ENCODE data around the gene SCYL3.
"Not testable (repeated sequence)": the region's sequence is repeated elsewhere in the genome, so short reads cannot be mapped to it uniquely, and the experiment has no call there.

The SCYL3 gene

GRCh38 chr1:169821500-169821899 is 72.2 kb downstream of the SCYL3 start:
- no peak for TF ChIP-seq CTBP1 (IDR thresholded peaks at IDR 0.05; ENCODE audit: borderline replicate concordance)
- no peak for TF ChIP-seq BHLHE40 (IDR thresholded peaks at IDR 0.05; ENCODE audit: borderline replicate concordance)
- TF ChIP-seq NFRKB (IDR thresholded peaks at IDR 0.05), result no peak
- TF ChIP-seq FOXM1 (IDR thresholded peaks at IDR 0.05; ENCODE audit: borderline replicate concordance), result no peak
- TF ChIP-seq L3MBTL2 (conservative IDR thresholded peaks at IDR 0.05), result no peak
- no peak for TF ChIP-seq ARNT (IDR thresholded peaks at IDR 0.05)
- no peak for TF ChIP-seq TARDBP (IDR thresholded peaks at IDR 0.05)
- no peak for TF ChIP-seq ZNF384 (IDR thresholded peaks at IDR 0.05)
- TF ChIP-seq HDGF (IDR thresholded peaks at IDR 0.05; ENCODE audit: borderline replicate concordance), result no peak
- ChIA-PET CTCF (no interaction called here), POLR2A (no interaction called here)
- no peak for DNase-seq (ENCODE audit: extremely low spot score)

GRCh38 chr1:169816617-169817016 is 77.1 kb downstream of the SCYL3 start:
- no peak for TF ChIP-seq BHLHE40 (IDR thresholded peaks at IDR 0.05; ENCODE audit: borderline replicate concordance)
- no peak for TF ChIP-seq LEF1 (IDR thresholded peaks at IDR 0.05; ENCODE audit: borderline replicate concordance)
- no peak for TF ChIP-seq HDGF (IDR thresholded peaks at IDR 0.05; ENCODE audit: borderline replicate concordance)
- TF ChIP-seq FOXK2 (IDR thresholded peaks at IDR 0.05), result no peak
- no peak for TF ChIP-seq TARDBP (IDR thresholded peaks at IDR 0.05)
- no peak for TF ChIP-seq ARNT (IDR thresholded peaks at IDR 0.05)
- POLR2A ChIA-PET, result no interaction called here
- CTCF ChIA-PET, result no interaction called here

GRCh38 chr1:169814265-169814664 is 79.4 kb downstream of the SCYL3 start:
- POLR2A ChIA-PET, result no interaction called here
- no peak for TF ChIP-seq ZNF384 (IDR thresholded peaks at IDR 0.05)
- TF ChIP-seq SP1 (IDR thresholded peaks at IDR 0.05), result no peak
- TF ChIP-seq FOXM1 (IDR thresholded peaks at IDR 0.05; ENCODE audit: borderline replicate concordance), result no peak
- TF ChIP-seq LEF1 (IDR thresholded peaks at IDR 0.05; ENCODE audit: borderline replicate concordance), result no peak
- TF ChIP-seq FOXA1 (IDR thresholded peaks at IDR 0.05), result no peak
- TF ChIP-seq PKNOX1 (IDR thresholded peaks at IDR 0.05), result no peak
- no peak for TF ChIP-seq ARNT (IDR thresholded peaks at IDR 0.05)
- no peak for TF ChIP-seq ELF4 (IDR thresholded peaks at IDR 0.05)
- TF ChIP-seq NFRKB (IDR thresholded peaks at IDR 0.05), result no peak
- TF ChIP-seq FOXK2 (IDR thresholded peaks at IDR 0.05), result no peak
- no peak for TF ChIP-seq BHLHE40 (IDR thresholded peaks at IDR 0.05; ENCODE audit: borderline replicate concordance)
- no peak for TF ChIP-seq CTBP1 (IDR thresholded peaks at IDR 0.05; ENCODE audit: borderline replicate concordance)
- CTCF ChIA-PET, result no interaction called here
- no peak for DNase-seq (ENCODE audit: extremely low spot score)

More at GRCh38 chr1:169816617-169817016, 77.1 kb downstream of the SCYL3 start:
- no peak for DNase-seq (ENCODE audit: extremely low spot score)

GRCh38 chr1:169812131-169812530 is 81.6 kb downstream of the SCYL3 start:
- DNase-seq (ENCODE audit: extremely low spot score), result no peak
- ChIA-PET POLR2A (no interaction called here), CTCF (interaction anchor here (0.6 kb wide), 2 partner anchors 220 to 1997 kb away, joined by 3 to 4 read pairs; no protein-coding TSS in a partner anchor)
- TF ChIP-seq BHLHE40 (IDR thresholded peaks at IDR 0.05; ENCODE audit: borderline replicate concordance) (no peak), L3MBTL2 (conservative IDR thresholded peaks at IDR 0.05) (no peak), HDGF (IDR thresholded peaks at IDR 0.05; ENCODE audit: borderline replicate concordance) (no peak), CTBP1 (IDR thresholded peaks at IDR 0.05; ENCODE audit: borderline replicate concordance) (no peak), TARDBP (IDR thresholded peaks at IDR 0.05) (no peak), NFRKB (IDR thresholded peaks at IDR 0.05) (no peak), FOXK2 (IDR thresholded peaks at IDR 0.05) (no peak), SP1 (IDR thresholded peaks at IDR 0.05) (no peak)

GRCh38 chr1:169811418-169812035 is 82.2 kb downstream of the SCYL3 start:
- DNase-seq (ENCODE audit: extremely low spot score); POLR2A ChIA-PET: not testable (repeated sequence)
- CTCF ChIA-PET, result interaction anchor here (0.6 kb wide), 1 partner anchor 220 kb away, joined by 4 read pairs; no protein-coding TSS in a partner anchor

GRCh38 chr1:169809370-169810095 is 84.2 kb downstream of the SCYL3 start:
- CTCF ChIA-PET, result interaction anchor here (0.7 to 1.5 kb wide), 4 partner anchors 10 to 267 kb away, joined by 3 to 7 read pairs (median 4); partner anchors contain the start of gene F5
- peak; percentile 33 for DNase-seq (ENCODE audit: extremely low spot score)
- POLR2A ChIA-PET, result no interaction called here
- TF ChIP-seq FOXK2 (IDR thresholded peaks at IDR 0.05) (no peak), LEF1 (IDR thresholded peaks at IDR 0.05; ENCODE audit: borderline replicate concordance) (no peak), SP1 (IDR thresholded peaks at IDR 0.05) (no peak), BHLHE40 (IDR thresholded peaks at IDR 0.05; ENCODE audit: borderline replicate concordance) (no peak), NFRKB (IDR thresholded peaks at IDR 0.05) (no peak)

- POLR2A ChIA-PET, result no interaction called here
- DNase-seq (ENCODE audit: extremely low spot score), result no peak
- TF ChIP-seq SP1 (IDR thresholded peaks at IDR 0.05), result no peak
- no peak for TF ChIP-seq ZNF384 (IDR thresholded peaks at IDR 0.05)
- TF ChIP-seq HDGF (IDR thresholded peaks at IDR 0.05; ENCODE audit: borderline replicate concordance), result no peak
- TF ChIP-seq FOXK2 (IDR thresholded peaks at IDR 0.05), result no peak
- no peak for TF ChIP-seq PKNOX1 (IDR thresholded peaks at IDR 0.05)
- TF ChIP-seq LEF1 (IDR thresholded peaks at IDR 0.05; ENCODE audit: borderline replicate concordance), result no peak
- no peak for TF ChIP-seq SUZ12 (IDR thresholded peaks at IDR 0.05)
- no peak for TF ChIP-seq FOXA1 (IDR thresholded peaks at IDR 0.05)
- no peak for TF ChIP-seq BHLHE40 (IDR thresholded peaks at IDR 0.05; ENCODE audit: borderline replicate concordance)
- no peak for TF ChIP-seq FOXM1 (IDR thresholded peaks at IDR 0.05; ENCODE audit: borderline replicate concordance)
- TF ChIP-seq ARNT (IDR thresholded peaks at IDR 0.05), result no peak
- TF ChIP-seq ELF4 (IDR thresholded peaks at IDR 0.05), result no peak
- TF ChIP-seq NFRKB (IDR thresholded peaks at IDR 0.05), result no peak
- no peak for TF ChIP-seq L3MBTL2 (conservative IDR thresholded peaks at IDR 0.05)
- TF ChIP-seq TARDBP (IDR thresholded peaks at IDR 0.05), result no peak
- no peak for TF ChIP-seq CTBP1 (IDR thresholded peaks at IDR 0.05; ENCODE audit: borderline replicate concordance)
- CTCF ChIA-PET, result no interaction called here
Observed at GRCh38 chr1:169804941-169805340, 88.8 kb downstream of the SCYL3 start.
